ENCODE results near the gene ARF1. TPM values are rescaled to one million over a fixed set of nuclear protein-coding genes. Genes with fewer than 3 reads are reported as not detected.

The ARF1 gene
- polyA plus RNA-seq, 1 experiment, result 933 TPM

DNA sequence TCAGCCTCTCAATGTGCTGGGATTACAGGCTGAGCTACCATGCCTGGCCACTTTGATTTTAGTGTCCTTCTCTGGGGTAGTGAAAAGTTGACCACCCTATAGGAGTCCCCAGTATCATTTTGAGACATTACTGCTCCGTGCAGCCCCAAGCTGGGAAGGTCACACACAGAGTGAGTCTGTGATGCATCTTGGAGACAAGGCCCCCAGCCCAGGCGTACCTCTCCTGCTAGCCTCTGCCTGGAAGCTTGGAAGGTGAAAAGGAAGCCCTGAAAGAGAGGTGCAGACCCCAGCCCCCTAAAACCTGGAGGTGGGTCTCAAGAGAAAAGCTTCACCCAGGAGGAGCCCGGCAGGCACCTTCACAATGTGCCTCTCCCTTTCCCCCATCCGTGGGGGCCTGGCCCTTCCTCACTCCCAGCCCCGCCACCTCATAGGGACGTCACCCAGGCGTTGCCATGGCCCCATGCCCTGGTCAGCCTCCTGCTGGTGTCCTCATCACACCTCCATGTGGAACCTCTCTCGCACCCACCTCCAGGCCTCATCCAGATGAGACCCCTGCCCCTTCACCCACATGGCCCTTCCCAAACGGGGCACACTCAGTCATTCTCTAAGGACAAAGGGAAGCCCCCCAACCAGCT lies 5.6 kb upstream of the ARF1 start:
- Histone ChIP-seq H3K36me3 (ENCODE audit: control insufficient read depth, insufficient read depth, low read length) (no peaks in the 10 kb centered on the region), H3K4me3 (ENCODE audit: low read depth, low read length) (no peak overlapping the region), H3K27me3 (ENCODE audit: control insufficient read depth, insufficient read depth, low read length) (no peaks in the 10 kb centered on the region)
- ChIA-PET CTCF (interaction anchor here (3.4 kb wide), 1 partner anchor 77 kb away, joined by 12 read pairs; no protein-coding TSS in a partner anchor), POLR2A (no interaction called here)
- no peak for DNase-seq (ENCODE audit: low read depth)
- TF ChIP-seq, protein P1, sequence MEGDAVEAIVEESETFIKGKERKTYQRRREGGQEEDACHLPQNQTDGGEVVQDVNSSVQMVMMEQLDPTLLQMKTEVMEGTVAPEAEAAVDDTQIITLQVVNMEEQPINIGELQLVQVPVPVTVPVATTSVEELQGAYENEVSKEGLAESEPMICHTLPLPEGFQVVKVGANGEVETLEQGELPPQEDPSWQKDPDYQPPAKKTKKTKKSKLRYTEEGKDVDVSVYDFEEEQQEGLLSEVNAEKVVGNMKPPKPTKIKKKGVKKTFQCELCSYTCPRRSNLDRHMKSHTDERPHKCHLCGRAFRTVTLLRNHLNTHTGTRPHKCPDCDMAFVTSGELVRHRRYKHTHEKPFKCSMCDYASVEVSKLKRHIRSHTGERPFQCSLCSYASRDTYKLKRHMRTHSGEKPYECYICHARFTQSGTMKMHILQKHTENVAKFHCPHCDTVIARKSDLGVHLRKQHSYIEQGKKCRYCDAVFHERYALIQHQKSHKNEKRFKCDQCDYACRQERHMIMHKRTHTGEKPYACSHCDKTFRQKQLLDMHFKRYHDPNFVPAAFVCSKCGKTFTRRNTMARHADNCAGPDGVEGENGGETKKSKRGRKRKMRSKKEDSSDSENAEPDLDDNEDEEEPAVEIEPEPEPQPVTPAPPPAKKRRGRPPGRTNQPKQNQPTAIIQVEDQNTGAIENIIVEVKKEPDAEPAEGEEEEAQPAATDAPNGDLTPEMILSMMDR (IDR thresholded peaks at IDR 0.05; ENCODE audit: insufficient read depth, low read depth, low read length), result no peak

DNA sequence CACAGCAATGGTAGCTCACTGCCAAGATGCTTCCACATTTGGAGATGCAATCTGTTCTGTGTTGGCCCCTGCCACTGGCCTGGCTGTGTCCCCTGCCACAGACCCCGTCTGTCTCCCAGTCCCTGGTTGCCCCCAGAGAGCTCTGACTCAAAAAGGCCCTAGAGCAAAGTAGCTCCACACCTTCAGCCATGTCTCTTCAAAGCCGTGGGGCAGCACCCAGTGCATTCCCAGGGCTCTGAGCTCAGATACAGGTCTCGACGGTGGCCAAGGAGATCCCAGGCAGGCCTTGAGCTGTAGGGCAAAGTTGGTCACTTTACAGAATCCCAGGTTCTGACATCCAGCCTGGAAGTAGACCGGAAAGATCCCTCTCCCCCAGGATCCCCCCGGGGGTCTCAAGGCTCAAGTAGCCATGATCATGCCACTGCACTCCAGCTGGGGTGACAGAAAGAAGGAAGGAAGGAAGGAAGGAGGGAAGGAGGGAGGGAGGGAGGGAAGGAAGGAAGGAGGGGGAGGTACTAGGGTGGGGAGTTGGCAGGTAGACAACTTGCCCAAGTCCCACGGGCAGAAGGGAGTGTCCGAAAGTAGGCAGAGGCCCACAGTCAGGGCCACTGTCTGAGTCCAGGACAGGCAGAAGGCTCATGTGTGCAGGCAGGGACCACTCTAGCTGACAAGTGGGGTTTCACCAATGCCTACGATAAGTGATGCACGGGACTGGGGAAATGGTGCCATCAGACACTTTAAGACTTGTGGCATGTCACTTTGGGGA lies 4.8 kb upstream of the ARF1 start:
- Histone ChIP-seq H3K27me3 (ENCODE audit: control insufficient read depth, insufficient read depth, low read length) (no peaks in the 10 kb centered on the region), H3K36me3 (ENCODE audit: control insufficient read depth, insufficient read depth, low read length) (no peaks in the 10 kb centered on the region), H3K4me3 (ENCODE audit: low read depth, low read length) (no peak overlapping the region)
- DNase-seq (ENCODE audit: low read depth), result no peak
- CTCF ChIA-PET, result interaction anchor here (1.3 to 3.4 kb wide), 2 partner anchors 71 to 78 kb away, joined by 3 to 12 read pairs; partner anchors contain the start of gene WNT3A
- TF ChIP-seq, protein P1 (IDR thresholded peaks at IDR 0.05; ENCODE audit: insufficient read depth, low read depth, low read length), result no peak
- POLR2A ChIA-PET, result no interaction called here

DNA sequence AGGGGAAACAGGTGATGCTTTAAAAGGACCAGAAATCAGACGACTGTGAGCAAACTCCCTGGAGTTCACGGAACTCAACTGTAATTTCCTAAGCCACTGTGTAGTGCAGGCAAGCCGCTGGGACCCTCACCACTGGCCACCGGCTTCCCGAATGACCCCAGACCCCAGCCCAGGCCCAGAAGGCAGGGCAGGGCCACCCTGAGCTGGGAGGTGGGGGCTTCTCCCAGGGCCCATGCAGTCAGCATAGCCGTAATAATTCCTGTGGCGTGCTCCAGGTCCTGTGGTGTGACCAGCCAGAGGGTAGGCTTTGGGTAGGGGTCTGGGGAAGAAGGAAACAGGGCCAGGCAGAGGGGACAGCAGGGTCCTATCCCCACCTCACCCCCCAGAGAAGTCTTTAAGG lies 3.5 kb upstream of the ARF1 start:
- CTCF ChIA-PET, result interaction anchor here (3.4 kb wide), 1 partner anchor 79 kb away, joined by 12 read pairs; no protein-coding TSS in a partner anchor
- DNase-seq (ENCODE audit: low read depth), result no peak
- Histone ChIP-seq H3K36me3 (ENCODE audit: control insufficient read depth, insufficient read depth, low read length) (peaks cover 2% of the 10 kb centered on the region; the same call in 1 of the 2 replicates), H3K27me3 (ENCODE audit: control insufficient read depth, insufficient read depth, low read length) (no peaks in the 10 kb centered on the region), H3K4me3 (ENCODE audit: low read depth, low read length) (no peak overlapping the region)
- POLR2A ChIA-PET, result no interaction called here
- TF ChIP-seq, protein P1 (IDR thresholded peaks at IDR 0.05; ENCODE audit: insufficient read depth, low read depth, low read length), result no peak

DNA sequence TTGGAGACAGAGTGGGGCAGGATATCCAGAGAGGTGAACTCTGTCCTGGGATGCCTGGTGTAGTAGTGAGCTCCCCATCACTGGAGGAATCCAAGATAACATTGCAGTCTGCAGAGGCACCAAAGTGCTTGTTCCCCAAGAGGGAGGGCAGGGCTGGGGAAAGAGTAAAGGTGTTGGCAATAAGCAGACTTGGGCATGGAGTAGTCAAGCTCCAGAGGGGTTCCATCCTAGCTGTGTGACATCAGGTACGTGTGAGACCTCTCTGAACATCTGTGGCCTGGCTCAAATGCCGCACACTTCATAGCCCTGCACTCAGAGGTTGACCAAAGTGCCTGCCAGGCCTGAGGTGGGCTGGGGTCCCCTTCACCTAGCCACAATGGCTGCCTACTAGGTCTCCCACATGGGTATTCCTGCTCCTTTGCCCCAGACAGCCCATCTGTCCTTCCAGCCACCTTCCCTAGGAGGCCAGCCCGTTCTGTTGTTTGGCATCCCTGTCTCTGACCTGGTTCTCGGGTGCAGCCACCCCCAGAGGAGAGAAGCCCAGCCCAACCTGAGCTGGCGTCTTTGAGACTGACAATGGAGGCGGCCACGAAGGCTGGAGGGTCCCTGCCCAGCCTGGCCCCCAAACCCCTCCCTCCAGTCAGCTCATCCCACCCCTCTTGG lies 2.8 kb upstream of the ARF1 start:
- no peak for DNase-seq (ENCODE audit: low read depth)
- no peak overlapping the region for H3K4me3 ChIP-seq (ENCODE audit: low read depth, low read length)
- H3K36me3 ChIP-seq (ENCODE audit: control insufficient read depth, insufficient read depth, low read length), result peaks cover 2% of the 10 kb centered on the region; the same call in 1 of the 2 replicates
- no peaks in the 10 kb centered on the region for H3K27me3 ChIP-seq (ENCODE audit: control insufficient read depth, insufficient read depth, low read length)
- POLR2A ChIA-PET, result no interaction called here
- CTCF ChIA-PET, result no interaction called here
- TF ChIP-seq, protein P1 (IDR thresholded peaks at IDR 0.05; ENCODE audit: insufficient read depth, low read depth, low read length), result no peak

DNA sequence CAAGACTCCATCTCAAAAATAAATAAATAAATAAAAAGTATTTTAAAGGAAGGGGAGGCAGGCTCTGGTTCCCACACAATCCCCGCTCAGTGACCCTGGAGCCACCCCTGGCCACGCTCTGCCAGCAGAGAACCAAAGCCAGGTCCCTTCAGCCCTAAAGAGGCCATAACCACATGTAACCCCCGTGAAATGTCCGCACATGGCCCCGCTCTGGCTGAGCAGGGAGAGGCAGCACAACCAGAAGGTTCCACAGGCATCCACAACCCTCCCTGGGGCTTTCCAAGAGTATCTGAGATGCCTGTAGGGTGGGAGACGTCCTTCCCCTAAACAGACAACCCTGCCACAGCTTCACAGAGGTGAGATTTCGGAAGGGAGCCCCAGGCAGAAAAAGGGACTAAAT lies 1.4 kb upstream of the ARF1 start:
- peaks cover 2% of the 10 kb centered on the region; the same call in 1 of the 2 replicates for H3K36me3 ChIP-seq (ENCODE audit: control insufficient read depth, insufficient read depth, low read length)
- peak overlapping the region; percentile 91 for H3K4me3 ChIP-seq (ENCODE audit: low read depth, low read length)
- DNase-seq (ENCODE audit: low read depth), result no peak
- TF ChIP-seq, protein P1 (IDR thresholded peaks at IDR 0.05; ENCODE audit: insufficient read depth, low read depth, low read length), result no peak
- H3K27me3 ChIP-seq (ENCODE audit: control insufficient read depth, insufficient read depth, low read length), result no peaks in the 10 kb centered on the region
- ChIA-PET CTCF (interaction anchor here (1.5 kb wide), 1 partner anchor 82 kb away, joined by 6 read pairs; no protein-coding TSS in a partner anchor), POLR2A (no interaction called here)
